Stimulated activated CD4-positive, alpha-beta T cell treated with anti-CD3 and anti-CD28 coated beads, TNF-alpha, amount 100 ng/mL, for 24 hours (primary cell): ENCODE data around the gene FANCG.
A peak's percentile ranks its signal among the peaks of the same experiment; 100 is the strongest.

Source experiments
- DNase-seq, 3 experiments: peaks; one replicate each; pipeline ENCODE4 v3.0.0-alpha.2; 2020; ENCODE audit warnings: low read depth in 3 of 3

The FANCG gene

DNA sequence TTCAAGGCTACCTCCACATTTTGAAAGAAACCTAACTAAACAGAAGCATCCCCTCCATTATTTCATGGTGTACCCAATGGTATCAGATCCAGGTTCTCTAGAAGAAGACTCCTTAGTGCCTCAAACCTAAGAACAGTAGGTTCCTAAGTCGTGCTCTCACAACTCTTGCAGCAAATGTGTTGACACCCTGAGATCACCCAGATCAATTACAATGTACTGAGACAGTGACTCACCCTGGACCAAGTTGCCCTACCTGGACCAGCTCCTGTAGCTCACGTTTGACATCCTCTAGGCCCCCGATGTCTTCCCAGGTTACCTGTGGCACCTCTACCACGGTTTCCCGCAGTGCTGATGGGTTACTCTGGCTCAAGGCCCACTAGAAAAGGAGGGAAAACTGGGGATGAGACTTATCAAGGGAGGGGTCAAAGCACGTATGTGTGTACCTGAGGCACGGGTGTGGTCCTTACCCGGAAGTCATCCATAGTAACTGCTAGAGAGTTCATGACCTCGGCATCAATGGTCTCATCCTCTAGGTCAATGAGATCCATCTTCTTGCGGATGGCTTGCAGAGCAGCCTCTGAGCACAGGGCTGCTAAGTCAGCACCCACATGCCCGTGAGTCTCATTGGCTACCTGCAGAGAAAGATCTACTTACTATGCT, 19.1 kb downstream of the FANCG start:
- no peak for DNase-seq

DNA sequence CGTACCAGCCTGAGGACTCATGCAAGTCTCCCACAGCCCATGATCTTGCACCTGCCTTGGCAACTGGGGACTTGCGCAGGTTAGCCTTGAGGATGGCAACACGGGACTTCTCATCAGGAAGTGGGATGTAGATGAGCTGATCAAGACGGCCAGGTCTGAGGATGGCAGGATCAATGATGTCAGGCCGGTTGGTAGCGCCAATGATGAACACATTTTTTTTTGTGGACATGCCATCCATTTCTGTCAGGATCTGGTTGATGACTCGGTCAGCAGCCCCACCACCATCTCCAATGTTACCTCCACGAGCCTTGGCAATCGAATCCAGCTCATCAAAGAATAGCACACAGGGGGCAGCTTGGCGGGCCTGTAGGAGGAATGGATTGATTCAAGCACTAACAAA, 20.3 kb downstream of the FANCG start:
- no peak for DNase-seq

DNA sequence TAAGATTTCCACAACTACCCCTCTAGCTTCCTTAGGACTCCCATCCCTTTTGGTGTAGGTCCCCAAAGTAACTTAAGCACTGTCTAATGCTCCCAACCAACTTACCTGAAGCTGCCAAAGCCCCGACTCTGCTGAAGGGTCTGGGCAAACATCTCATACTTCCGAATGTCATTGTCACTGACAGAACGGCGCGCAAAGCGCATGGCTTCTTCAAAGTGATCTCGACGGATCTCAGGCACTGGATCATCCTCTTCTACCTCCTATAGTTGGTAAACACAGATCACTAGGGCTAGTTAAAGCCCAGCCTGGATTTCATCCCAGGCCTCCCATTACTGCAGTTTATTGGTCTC, 22.5 kb downstream of the FANCG start:
- DNase-seq: no peak

DNA sequence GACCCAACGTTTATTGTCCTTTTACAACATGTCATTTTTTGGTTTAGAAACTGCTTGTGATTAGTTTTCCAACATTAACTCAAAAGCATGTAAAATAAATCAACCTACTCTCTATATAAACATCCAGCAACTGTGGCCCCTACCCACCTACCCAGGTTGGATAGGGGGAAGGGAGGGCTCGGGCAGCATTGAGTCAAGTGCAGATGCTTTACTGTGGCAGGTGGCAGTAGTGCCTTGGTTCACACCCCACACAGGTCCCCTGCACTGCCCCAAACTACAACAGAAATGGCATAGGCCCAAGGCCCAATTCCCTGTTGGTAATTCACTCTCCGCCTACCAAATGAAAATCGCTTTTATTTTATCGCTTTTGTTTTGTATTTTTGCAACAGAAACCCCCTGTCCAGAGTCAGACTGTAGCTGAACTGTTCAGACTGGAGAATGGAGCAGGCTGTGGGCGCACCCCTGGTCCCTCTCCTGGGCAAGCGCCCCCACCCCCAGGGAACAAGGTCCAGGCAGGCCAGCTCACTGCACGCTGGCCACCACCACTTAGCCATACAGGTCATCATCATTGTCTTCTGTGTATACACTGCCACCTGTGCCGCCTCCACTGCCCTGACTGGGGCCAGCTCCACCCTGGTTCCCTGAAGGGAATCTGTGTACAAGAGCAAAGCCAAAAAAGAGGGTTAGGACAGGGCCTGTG, 23.0 kb downstream of the FANCG start:
- no peak for DNase-seq

DNA sequence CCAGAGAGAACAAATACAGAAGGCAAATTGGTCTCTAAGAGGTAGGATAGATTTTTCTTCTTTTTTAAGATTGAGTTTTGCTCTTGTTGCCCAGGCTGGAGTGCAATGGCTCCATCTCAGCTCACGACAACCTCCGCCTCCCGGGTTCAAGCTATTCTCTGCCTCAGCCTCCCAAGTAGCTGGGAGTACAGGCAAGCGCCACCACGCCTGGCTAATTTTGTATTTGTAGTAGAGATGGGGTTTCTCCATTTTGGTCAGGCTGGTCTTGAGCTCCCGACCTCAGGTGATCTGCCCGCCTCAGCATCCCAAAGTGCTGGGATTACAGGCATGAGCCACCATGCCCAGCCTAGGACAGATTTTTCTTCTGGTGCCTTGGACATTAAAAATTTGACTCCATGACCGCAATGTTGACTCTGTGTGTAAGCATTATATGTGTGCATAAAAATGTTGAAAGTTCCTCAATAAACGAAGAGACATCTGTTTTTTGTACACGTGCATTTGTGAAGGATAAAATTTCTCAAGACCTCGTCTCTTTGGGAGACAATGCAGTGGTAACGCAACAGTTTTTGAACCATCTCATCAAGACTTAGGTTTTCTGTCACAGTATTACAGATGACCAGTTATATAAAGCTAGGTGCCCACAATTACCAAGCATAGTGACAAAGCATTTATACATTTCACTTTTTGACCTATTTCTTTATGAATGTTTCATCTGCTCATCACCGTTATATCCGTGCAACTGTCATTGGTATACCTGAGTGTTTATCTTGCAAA, 24.7 kb downstream of the FANCG start:
- DNase-seq: no peak

DNA sequence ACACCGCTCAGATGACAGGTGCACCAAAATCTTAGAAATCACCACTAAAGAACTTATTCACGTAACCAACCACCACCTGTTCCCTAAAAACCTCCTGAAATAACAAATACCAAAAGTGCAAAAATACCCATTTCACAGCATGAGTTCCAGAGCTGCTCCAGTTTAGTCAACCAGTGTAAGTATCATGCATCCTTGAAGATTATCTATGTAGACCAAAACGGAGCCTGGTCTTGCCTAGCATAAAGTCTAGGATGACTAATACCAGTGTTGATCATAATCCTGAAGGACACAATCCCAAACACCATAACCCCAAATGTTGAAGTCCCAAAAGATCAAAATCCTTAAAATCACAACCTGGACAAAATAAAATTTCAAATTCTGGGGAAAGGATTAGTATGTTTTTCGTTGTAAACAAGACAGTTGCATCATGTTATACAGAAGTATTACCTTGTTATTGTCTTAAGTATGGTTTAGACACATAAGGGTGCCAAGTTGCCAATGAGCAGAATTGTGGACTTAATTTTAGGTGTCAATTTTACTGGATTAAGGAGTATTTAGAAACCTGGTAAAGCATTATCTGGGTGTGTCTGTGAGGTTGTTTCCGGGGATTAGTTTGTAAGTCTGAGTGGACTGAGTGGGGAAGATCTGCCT, 25.4 kb downstream of the FANCG start:
- DNase-seq: no peak

DNA sequence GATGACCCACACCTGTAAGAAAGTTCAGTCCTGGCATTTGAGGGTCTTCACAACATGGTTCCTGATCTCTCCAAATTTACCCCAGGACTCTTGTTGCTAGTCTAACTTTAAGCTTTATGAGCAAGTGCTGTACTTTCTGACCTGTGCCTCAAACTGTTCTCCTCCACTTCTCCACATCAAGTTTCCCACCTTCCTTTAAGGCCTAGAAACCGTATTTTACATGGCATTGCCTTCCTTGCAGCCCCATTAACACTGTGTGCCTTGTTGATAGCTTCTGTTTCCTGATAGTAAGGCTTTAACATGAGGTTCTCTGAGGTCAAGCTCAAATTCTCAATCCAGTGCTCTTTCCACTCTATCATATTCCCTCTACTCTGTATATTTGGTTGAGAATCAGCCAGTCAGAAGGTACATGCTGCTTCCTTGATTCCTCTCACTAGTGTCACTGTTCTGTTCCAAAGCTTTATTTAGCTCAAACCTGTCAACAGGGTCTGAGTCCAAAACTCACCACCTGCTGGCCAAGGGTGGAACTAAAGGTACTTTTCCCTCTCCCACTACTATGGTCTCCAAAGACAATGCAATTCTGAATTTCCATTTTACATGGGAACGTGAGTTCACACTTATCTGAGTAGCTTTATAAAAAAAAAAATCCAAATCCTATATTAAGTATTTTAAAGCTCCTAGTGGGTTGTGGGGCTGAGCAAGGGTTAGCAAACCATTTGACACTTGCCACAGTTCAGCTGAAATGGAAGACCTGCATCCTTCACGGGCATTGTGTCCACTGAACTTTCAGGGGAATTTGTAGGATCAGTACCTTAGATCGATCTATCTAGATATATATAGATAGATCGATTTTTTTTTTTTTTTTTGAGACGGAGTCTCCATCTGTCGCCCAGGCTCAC, 28.4 kb downstream of the FANCG start:
- DNase-seq: peak in 1 of 3 experiments; percentile 42

DNA sequence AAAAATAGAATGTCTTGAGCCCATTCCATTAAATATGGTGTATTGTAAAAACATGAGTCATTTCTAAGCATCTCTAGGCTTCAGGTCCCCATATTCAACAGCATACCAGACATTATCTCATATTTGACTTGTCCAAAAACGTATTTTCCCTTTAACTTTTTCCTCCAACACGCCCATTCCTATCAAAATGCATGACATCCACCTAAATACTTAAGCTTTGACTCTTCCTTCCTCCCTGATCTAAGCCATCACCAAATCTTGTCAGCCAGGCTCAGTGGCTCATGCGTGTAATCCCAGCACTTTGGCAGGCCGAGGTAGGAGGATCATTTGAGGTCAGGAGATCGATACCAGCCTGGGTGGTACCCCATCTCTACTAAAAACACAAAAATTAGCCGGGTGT, 31.2 kb downstream of the FANCG start:
- DNase-seq: no peak

DNA sequence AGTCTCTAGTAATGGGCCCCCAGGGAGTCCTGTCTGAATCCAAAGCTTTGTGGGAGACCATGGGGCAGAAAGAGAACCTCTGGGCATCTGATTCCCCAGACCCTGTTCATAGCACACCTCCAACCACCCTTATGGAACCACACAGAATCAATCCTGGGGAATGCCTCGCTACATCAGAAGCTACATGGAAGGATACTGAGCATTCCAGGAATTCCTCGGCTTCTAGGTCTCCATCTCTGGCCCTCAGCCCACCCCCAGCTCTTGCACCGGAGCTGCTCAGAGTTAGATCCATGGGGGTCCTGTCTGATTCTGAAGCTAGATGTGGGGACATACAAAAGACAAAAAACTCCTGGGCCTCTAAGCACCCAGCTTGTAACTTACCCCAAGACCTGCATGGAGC, 35.7 kb downstream of the FANCG start:
- no peak for DNase-seq

DNA sequence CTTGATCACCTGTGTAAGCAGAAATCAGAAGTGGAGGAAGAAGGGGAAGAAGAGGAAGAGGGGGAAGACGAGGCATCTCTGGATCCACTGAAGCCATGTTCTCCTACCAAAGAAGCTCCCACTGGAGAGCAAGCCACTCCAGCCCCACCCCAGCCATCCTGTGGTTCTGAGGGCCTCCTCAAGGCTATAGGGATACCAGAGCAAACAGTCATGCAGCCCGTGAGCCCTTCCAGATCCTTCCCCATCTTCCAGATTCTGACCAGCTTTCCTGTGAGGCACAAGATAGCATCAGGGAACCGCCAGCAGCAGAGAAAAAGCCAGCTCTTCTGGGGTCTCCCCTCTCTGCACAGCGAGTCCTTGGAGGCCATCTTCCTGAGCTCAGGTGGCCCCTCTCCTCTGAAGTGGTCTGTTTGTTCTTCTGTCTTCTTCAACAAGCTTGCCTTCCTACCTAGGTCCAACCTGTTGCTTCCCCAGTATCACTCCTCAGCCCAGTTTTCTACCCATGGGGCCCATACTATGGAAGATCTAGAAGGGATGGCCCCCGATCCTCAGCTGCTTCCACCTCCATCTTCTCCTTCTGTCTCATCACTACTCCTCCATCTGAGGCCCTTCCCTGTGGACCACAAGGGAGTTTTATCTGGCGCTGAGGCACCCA, 36.7 kb downstream of the FANCG start:
- no peak for DNase-seq

DNA sequence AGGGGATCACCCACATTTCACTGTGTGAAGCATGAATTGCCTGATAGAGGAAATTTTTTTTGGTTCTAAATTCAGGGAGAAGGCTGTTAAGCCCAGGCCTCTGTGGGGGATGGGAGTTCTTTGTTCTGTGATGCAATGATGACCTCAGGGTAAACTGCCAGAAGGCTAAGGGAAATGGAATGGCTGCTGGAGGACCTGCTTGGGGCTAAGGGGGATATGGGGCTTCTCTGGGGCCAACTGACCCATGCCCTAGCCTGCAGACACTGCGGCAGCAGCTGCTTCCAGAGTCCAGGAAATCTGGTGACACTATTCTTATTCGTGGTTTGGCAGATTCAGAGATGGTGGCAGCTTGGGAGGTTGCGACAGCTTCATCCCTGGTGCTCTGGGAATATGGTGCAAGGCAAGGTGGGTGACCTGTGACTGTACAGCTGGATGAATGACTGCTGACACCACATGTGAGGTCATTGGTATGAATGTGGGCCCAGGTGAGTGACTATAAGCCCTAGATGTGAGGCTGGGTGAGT, 37.6 kb downstream of the FANCG start:
- no peak for DNase-seq

DNA sequence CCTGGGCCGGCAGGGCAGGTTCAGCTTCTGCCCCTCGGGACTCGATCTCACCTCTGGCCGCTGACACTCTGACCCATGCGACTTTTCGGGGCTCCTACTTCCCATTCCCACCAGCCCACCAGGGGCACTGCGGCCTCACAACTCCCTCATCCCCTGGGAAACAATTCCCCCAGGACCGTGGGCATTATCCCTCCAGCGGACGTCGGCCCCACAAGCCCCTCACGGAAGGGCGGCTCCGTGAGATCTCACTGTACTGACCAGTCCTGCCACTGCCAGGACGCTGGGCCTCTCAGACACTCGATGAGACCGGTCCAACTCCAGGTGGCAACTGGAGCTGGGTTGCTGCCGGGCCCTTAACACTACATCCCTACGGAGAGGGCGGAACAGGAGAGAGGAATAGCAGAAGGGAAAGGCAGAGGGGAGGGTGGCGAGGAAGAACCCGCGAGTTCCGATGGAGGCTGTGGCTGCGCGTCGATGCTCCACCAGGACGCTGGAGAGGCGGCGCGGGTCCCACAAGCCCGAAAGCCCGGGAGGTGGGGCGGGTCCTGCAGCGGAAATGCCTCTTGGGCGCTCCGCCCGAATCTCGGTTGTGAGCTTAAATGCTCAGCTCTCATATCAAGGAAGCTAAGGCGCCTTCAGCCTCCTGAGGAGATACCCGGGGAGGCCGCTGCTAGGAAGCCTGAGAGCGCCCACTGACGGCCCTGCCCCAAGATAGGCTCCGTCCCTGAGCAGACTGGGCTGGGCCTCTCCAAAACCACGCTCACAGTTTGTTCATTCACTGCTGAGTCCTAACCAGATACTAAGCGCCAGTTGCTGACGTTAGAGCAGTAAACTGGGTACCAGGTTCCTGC, 43.7 kb downstream of the FANCG start:
- DNase-seq: peak; percentile 12 to 53 (median 21)

DNA sequence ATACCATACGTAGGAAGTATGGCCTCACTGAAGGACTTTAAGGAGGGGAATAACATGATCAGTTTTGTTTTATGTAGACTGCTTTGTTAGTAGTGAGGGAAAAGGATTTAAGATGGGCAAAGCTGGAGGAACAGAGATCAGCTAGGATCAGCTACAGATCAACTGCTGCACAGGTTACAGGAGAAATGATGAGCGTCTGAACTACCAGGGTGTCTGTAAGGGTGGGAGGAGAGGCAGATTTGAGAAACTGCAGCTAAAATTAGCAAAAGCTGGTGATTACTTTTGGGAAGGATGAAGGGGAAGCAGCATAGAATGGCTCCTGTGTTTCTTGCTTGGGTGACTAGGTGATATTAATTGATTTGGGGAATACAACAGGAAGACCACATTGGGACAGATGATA, 46.6 kb downstream of the FANCG start:
- DNase-seq: no peak

DNA sequence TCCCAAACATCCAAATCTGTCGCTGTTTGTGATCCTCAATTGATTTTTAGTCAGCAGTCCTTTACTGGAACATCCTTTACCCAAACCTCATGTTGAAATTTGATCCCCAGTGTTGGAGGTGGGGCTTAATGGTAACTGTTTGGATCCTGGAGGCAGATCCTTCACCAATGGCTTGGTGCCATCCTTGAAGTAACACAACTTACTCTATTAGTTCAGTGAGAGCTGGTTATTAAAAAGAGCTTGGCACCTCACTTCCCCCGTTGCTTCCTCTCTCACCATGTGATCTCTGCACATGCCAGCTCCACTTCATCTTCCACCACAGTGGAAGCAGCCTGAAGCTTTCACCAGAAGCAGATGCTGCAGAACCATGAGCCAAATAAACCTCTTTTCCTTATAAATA, 49.9 kb downstream of the FANCG start:
- no peak for DNase-seq

DNA sequence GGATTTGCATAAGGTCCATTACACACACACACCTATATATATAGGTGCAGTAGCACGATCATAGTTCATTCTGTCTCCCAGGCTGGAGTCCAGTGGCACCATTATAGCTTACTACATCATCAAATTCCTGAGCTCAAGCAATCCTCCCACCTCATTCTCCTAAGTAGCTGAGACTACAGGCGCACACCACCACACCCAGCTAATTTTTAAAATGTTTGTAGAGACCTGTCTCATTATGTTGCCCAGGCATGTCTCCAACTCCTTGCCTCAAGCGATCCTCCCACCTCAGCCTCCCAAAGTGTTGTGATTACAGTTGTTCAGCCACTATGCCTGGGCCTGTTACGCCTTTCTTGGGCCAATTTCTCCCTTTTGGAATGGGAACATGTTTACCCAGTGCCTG, 50.5 kb downstream of the FANCG start:
- DNase-seq: no peak

DNA sequence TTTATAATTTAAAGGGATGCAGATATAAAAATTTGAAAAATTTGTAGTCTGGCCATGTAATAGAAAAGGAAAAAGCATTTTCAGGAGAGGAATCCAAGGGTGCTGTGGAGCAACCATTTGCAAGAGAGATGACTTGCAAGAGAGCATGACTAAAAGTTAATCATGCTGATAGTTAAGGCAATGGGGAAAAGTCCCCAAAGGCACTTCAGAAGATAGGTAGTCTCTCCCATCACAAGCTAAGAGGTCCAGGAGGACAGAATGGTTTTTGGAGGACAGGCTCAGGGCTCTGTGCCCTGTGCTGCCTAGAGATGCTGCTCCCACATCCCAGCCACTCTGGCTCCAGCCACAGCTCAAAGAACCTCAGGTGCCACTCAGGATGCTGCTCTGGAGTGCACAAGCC, 51.4 kb downstream of the FANCG start:
- no peak for DNase-seq

DNA sequence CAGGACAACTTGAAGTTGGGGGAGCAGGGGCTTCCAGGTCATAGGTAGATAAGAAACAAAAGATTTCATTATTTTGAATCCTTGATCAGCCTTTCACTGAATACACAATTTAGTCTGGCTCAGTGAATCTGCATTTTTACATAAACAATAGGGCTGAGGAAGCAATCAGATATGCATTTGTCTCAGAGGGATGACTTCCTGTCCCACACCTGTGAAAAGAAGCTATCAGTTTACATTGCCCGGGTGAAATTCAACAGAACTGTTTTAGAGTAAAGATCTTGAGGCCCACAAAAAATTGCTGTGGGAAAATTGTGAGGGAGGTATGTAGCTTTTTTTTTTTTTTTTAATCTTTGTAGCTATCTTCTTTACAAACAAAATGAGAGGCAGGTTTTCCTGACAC, 51.9 kb downstream of the FANCG start:
- DNase-seq: no peak

DNA sequence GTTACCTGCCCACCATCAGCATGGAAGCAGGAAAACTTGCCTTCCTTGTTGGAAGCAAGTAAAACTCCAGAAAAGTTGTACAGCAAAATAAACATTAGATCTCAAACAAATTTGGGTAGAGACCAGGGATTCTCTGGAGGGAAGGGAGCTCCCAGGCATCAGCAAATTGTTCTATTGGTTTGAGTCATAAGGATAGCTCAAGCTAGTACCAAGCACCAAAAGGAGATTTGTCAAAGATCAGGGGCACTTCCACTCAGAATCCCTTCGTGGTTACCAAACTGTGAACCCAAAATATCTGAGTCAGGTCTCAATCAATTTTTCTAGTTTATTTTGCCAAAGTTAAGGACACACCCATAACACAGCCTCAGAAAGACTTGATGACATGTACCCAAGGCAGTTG, 52.4 kb downstream of the FANCG start:
- no peak for DNase-seq

DNA sequence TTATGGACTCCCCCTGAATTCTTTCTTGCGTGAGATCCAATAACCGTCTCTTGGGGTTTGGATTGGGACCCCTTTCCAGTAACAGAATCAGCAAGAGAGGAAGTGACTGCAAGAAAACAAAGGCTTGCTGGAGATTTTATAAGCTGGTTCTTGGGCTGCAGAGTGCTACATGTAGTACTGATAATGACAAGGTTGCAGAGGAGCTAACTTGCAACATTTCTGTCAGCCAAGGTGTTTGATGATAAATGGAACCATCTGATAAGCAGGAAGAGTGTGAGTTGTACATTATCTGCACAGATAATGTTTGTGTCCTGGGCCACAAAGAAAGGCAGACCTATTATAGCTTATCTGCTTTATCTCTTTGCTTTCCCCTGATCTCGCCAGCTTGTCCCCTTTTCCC, 53.1 kb downstream of the FANCG start:
- DNase-seq: no peak
